ENCODE measurements around the gene NGF.

Gene NGF

DNA sequence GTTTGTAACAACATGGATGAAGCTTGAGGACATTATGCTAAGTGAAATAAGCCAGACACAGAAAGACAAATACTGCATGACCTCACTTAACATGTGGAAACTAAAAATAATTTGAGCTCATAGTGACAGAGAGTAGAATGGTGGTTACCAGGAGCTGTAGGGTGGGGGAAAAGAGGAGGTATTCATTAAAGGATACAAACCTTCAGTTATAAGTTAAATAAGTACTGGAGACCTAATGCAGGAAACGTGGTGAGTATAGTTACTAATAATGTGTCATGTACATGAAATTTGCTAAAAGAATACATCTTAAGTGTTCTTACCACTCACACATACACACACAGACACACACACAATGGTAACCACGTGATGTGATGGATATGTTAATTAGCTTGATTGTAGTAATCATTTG lies 86.7 kb downstream of the NGF start:
- H3K4me1 ChIP-seq (ENCODE audit: insufficient read depth, low read length): no peaks in the 10 kb centered on the region
- TF ChIP-seq EZH2 (IDR thresholded peaks at IDR 0.05; ENCODE audit: borderline replicate concordance, low read depth, low read length, severe bottlenecking) (no peak), CTCF (IDR thresholded peaks at IDR 0.05; ENCODE audit: borderline replicate concordance, extremely low read depth, low read length, poor library complexity, severe bottlenecking) (no peak)
- no peak for DNase-seq
- no peak for ATAC-seq (ENCODE audit: insufficient read depth, low read depth)
- no peaks in the 10 kb centered on the region for H3K9me3 ChIP-seq (ENCODE audit: insufficient read depth, low read length, severe bottlenecking)
- H3K9ac ChIP-seq (ENCODE audit: low read depth, low read length): no peak overlapping the region
- H3K4me2 ChIP-seq (ENCODE audit: insufficient read depth, low read length): no peak overlapping the region
- no peak overlapping the region for H3K27ac ChIP-seq (ENCODE audit: low read length)
- H3K27me3 ChIP-seq (ENCODE audit: insufficient read depth, low read length, poor library complexity): no peaks in the 10 kb centered on the region
- H3K36me3 ChIP-seq (ENCODE audit: insufficient read depth, low read length): no peaks in the 10 kb centered on the region
- no peaks in the 10 kb centered on the region for H3K79me2 ChIP-seq (ENCODE audit: insufficient read depth, low read length)
- no peak overlapping the region for H3K4me3 ChIP-seq (ENCODE audit: low read depth in 1 of 2, low read length in 2 of 2)
- no peak overlapping the region for H2AFZ ChIP-seq (ENCODE audit: low read depth, low read length)
- no peaks in the 10 kb centered on the region for H4K20me1 ChIP-seq (ENCODE audit: insufficient read depth, low read length)

GRCh38 chr1:115246526-115246925 lies 91.5 kb downstream of the NGF start:
- Histone ChIP-seq H3K27ac (ENCODE audit: low read length) (no peak overlapping the region), H3K4me1 (ENCODE audit: insufficient read depth, low read length) (no peaks in the 10 kb centered on the region), H3K27me3 (ENCODE audit: insufficient read depth, low read length, poor library complexity) (no peaks in the 10 kb centered on the region), H4K20me1 (ENCODE audit: insufficient read depth, low read length) (no peaks in the 10 kb centered on the region), H3K79me2 (ENCODE audit: insufficient read depth, low read length) (no peaks in the 10 kb centered on the region), H2AFZ (ENCODE audit: low read depth, low read length) (no peak overlapping the region), H3K36me3 (ENCODE audit: insufficient read depth, low read length) (no peaks in the 10 kb centered on the region), H3K9ac (ENCODE audit: low read depth, low read length) (no peak overlapping the region), H3K4me3 (ENCODE audit: low read depth in 1 of 2, low read length in 2 of 2) (no peak overlapping the region), H3K9me3 (ENCODE audit: insufficient read depth, low read length, severe bottlenecking) (no peaks in the 10 kb centered on the region), H3K4me2 (ENCODE audit: insufficient read depth, low read length) (no peak overlapping the region)
- ATAC-seq (ENCODE audit: insufficient read depth, low read depth): no peak
- DNase-seq: no peak
- no peak for TF ChIP-seq EZH2 (IDR thresholded peaks at IDR 0.05; ENCODE audit: borderline replicate concordance, low read depth, low read length, severe bottlenecking)
- no peak for TF ChIP-seq CTCF (IDR thresholded peaks at IDR 0.05; ENCODE audit: borderline replicate concordance, extremely low read depth, low read length, poor library complexity, severe bottlenecking)

DNA sequence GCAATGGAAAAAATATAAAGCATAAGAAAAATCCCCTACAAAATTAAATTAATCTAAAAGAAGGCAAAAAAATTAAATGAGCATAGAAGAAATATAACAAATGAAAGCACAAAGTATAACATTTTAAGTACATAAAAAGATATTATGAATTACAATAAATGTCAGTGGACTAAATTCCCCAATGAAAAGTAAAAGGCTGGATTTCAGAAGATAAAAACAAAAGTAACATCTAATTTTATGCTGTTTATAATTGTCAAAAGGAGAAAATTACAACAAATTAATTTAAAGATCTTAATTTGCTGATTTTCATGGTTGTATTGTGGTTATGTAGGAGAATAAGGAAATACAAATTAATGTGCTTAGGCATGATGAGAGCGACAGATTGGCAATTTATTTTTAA lies 92.8 kb downstream of the NGF start:
- no peaks in the 10 kb centered on the region for H3K27me3 ChIP-seq (ENCODE audit: insufficient read depth, low read length, poor library complexity)
- H3K9me3 ChIP-seq (ENCODE audit: insufficient read depth, low read length, severe bottlenecking): no peaks in the 10 kb centered on the region

More for the DNA sequence above, 92.8 kb downstream of the NGF start:
- Histone ChIP-seq H3K4me3 (ENCODE audit: low read depth in 1 of 2, low read length in 2 of 2) (no peak overlapping the region), H3K4me2 (ENCODE audit: insufficient read depth, low read length) (no peak overlapping the region), H3K36me3 (ENCODE audit: insufficient read depth, low read length) (no peaks in the 10 kb centered on the region), H3K9ac (ENCODE audit: low read depth, low read length) (no peak overlapping the region), H2AFZ (ENCODE audit: low read depth, low read length) (no peak overlapping the region), H4K20me1 (ENCODE audit: insufficient read depth, low read length) (no peaks in the 10 kb centered on the region), H3K79me2 (ENCODE audit: insufficient read depth, low read length) (no peaks in the 10 kb centered on the region), H3K4me1 (ENCODE audit: insufficient read depth, low read length) (no peaks in the 10 kb centered on the region), H3K27ac (ENCODE audit: low read length) (no peak overlapping the region)
- TF ChIP-seq CTCF (IDR thresholded peaks at IDR 0.05; ENCODE audit: borderline replicate concordance, extremely low read depth, low read length, poor library complexity, severe bottlenecking): no peak
- ATAC-seq (ENCODE audit: insufficient read depth, low read depth) (no peak), DNase-seq (no peak)

Measured in DND-41 (cell line).